ENCODE data around the gene SCMH1.

Gene SCMH1

GRCh38 chr1:41078193-41078592 lies 163.9 kb downstream of the SCMH1 start:
- DNase-seq, result no peak

GRCh38 chr1:41073971-41074370 lies 168.1 kb downstream of the SCMH1 start:
- DNase-seq, result no peak

GRCh38 chr1:41072051-41072450 lies 170.1 kb downstream of the SCMH1 start:
- no peak for DNase-seq

- no peak for DNase-seq
Observed at GRCh38 chr1:41056907-41057306, 185.2 kb downstream of the SCMH1 start.

- DNase-seq, result no peak
Observed at GRCh38 chr1:41053316-41053715, 188.8 kb downstream of the SCMH1 start.

GRCh38 chr1:41051022-41051421 lies 191.1 kb downstream of the SCMH1 start:
- DNase-seq, result no peak

GRCh38 chr1:41048540-41048939 lies 193.6 kb downstream of the SCMH1 start:
- DNase-seq, result no peak

GRCh38 chr1:41046347-41046775 lies 195.7 kb downstream of the SCMH1 start:
- no peak for DNase-seq

- no peak for DNase-seq
Observed at GRCh38 chr1:41045740-41046139, 196.4 kb downstream of the SCMH1 start.

GRCh38 chr1:41044187-41044586 lies 197.9 kb downstream of the SCMH1 start:
- DNase-seq, result no peak

- no peak for DNase-seq
Observed at GRCh38 chr1:41041614-41042270, 200.4 kb downstream of the SCMH1 start.

GRCh38 chr1:41038110-41038509 lies 204.0 kb downstream of the SCMH1 start:
- no peak for DNase-seq

GRCh38 chr1:41037116-41037903 lies 204.8 kb downstream of the SCMH1 start:
- no peak for DNase-seq

- DNase-seq, result no peak
Observed at GRCh38 chr1:41033272-41033671, 208.8 kb downstream of the SCMH1 start.

GRCh38 chr1:41032147-41032546 lies 210.0 kb downstream of the SCMH1 start:
- no peak for DNase-seq

GRCh38 chr1:41030872-41031616 lies 211.1 kb downstream of the SCMH1 start:
- DNase-seq, result no peak

GRCh38 chr1:41028034-41028642 lies 214.0 kb downstream of the SCMH1 start:
- DNase-seq, result no peak

GRCh38 chr1:41025979-41026819 lies 215.9 kb downstream of the SCMH1 start:
- DNase-seq, result no peak

GRCh38 chr1:41024953-41025352 lies 217.2 kb downstream of the SCMH1 start:
- no peak for DNase-seq

- no peak for DNase-seq
Observed at GRCh38 chr1:41023279-41023990, 218.7 kb downstream of the SCMH1 start.

GRCh38 chr1:41022424-41022823 lies 219.7 kb downstream of the SCMH1 start:
- no peak for DNase-seq
